ENCODE measurements around the gene DPYSL5. TPM values are rescaled to one million over a fixed set of nuclear protein-coding genes. Genes with fewer than 3 reads are reported as not detected.

DPYSL5 gene
- total RNA-seq, 2 donors from 2014 or later = not detected

DNA sequence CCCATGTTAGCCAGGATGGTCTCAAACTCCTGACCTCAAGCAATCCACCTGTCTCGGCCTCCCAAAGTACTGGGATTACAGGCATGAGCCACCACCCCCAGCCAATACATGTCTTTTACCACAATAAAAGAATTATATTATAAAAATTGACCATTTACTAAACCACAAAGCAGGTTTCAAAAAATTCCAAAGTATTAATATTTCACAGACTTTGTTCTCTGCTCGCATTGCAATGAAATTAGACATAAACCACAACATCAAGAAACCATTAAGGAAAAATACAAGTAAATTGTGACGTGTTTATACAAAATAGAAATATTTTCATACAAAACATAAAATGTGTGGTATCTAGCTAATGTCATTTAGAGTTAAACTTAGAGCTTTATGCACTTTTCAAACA, 109.1 kb downstream of the DPYSL5 start:
- no peaks in the 10 kb centered on the region for H3K36me3 ChIP-seq
- ATAC-seq (ENCODE audit: insufficient number of reproducible peaks, low FRiP score, low read depth) (no peak), DNase-seq (ENCODE audit: low spot score) (no peak)
- H3K4me3 ChIP-seq = no peak overlapping the region
- no peaks in the 10 kb centered on the region for H3K4me1 ChIP-seq (ENCODE audit: control insufficient read depth in 1 of 2, low read depth in 2 of 2)
- TF ChIP-seq, protein P1, sequence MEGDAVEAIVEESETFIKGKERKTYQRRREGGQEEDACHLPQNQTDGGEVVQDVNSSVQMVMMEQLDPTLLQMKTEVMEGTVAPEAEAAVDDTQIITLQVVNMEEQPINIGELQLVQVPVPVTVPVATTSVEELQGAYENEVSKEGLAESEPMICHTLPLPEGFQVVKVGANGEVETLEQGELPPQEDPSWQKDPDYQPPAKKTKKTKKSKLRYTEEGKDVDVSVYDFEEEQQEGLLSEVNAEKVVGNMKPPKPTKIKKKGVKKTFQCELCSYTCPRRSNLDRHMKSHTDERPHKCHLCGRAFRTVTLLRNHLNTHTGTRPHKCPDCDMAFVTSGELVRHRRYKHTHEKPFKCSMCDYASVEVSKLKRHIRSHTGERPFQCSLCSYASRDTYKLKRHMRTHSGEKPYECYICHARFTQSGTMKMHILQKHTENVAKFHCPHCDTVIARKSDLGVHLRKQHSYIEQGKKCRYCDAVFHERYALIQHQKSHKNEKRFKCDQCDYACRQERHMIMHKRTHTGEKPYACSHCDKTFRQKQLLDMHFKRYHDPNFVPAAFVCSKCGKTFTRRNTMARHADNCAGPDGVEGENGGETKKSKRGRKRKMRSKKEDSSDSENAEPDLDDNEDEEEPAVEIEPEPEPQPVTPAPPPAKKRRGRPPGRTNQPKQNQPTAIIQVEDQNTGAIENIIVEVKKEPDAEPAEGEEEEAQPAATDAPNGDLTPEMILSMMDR (IDR thresholded peaks at IDR 0.05) = no peak
- no peaks in the 10 kb centered on the region for H3K9me3 ChIP-seq
- H3K27ac ChIP-seq = no peak overlapping the region
- no peaks in the 10 kb centered on the region for H3K27me3 ChIP-seq (replicated peaks; ENCODE audit: insufficient read depth)

DNA sequence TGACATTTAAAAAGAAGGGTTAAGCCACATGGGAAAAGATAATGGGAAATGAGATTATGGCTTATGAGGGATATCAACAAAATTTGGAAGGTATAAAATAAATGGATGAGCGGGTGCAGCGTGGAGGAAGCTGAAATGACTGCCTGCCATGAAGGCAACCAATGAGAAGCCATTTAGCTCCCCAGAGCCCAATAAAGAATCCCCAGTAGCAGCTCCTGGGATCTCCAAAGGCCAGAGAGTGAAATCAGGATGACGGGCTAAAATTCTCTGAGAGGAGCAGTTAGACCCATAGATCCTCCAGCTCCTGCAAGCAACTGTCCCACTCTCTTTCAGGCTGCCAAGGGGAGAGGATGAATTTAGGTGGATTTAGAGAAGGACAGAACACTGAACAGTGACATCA, 109.6 kb downstream of the DPYSL5 start:
- H3K4me3 ChIP-seq = no peak overlapping the region
- no peaks in the 10 kb centered on the region for H3K27me3 ChIP-seq (replicated peaks; ENCODE audit: insufficient read depth)
- H3K36me3 ChIP-seq = no peaks in the 10 kb centered on the region
- DNase-seq (ENCODE audit: low spot score) = no peak
- H3K4me1 ChIP-seq (ENCODE audit: control insufficient read depth in 1 of 2, low read depth in 2 of 2) = no peaks in the 10 kb centered on the region
- no peak overlapping the region for H3K27ac ChIP-seq
- H3K9me3 ChIP-seq = no peaks in the 10 kb centered on the region
- TF ChIP-seq, protein P1 (IDR thresholded peaks at IDR 0.05) = no peak
- no peak for ATAC-seq (ENCODE audit: insufficient number of reproducible peaks, low FRiP score, low read depth)

GRCh38 chr2:26959331-26959730, 111.4 kb downstream of the DPYSL5 start:
- peaks cover 5% of the 10 kb centered on the region for H3K27me3 ChIP-seq (replicated peaks; ENCODE audit: insufficient read depth)

GRCh38 chr2:26964446-26965130, 116.7 kb downstream of the DPYSL5 start:
- H3K27ac ChIP-seq = no peak overlapping the region
- H3K27me3 ChIP-seq (replicated peaks; ENCODE audit: insufficient read depth) = peaks cover 5% of the 10 kb centered on the region
- H3K4me3 ChIP-seq = no peak overlapping the region
- H3K9me3 ChIP-seq = no peaks in the 10 kb centered on the region
- TF ChIP-seq, protein P1 (IDR thresholded peaks at IDR 0.05) = no peak
- H3K36me3 ChIP-seq = no peaks in the 10 kb centered on the region
- H3K4me1 ChIP-seq (ENCODE audit: control insufficient read depth in 1 of 2, low read depth in 2 of 2) = peaks cover 0 to under 1% of the 10 kb centered on the region in 2 donors
- DNase-seq (ENCODE audit: low spot score) (no peak), ATAC-seq (ENCODE audit: insufficient number of reproducible peaks, low FRiP score, low read depth) (no peak)

More at GRCh38 chr2:26959331-26959730, 111.4 kb downstream of the DPYSL5 start:
- H3K9me3 ChIP-seq = no peaks in the 10 kb centered on the region
- no peak overlapping the region for H3K27ac ChIP-seq
- TF ChIP-seq, protein P1 (IDR thresholded peaks at IDR 0.05) = no peak
- ATAC-seq (ENCODE audit: insufficient number of reproducible peaks, low FRiP score, low read depth) = no peak
- DNase-seq (ENCODE audit: low spot score) = no peak
- no peak overlapping the region for H3K4me3 ChIP-seq
- H3K4me1 ChIP-seq (ENCODE audit: control insufficient read depth in 1 of 2, low read depth in 2 of 2) = no peaks in the 10 kb centered on the region
- no peaks in the 10 kb centered on the region for H3K36me3 ChIP-seq

GRCh38 chr2:26968001-26968400, 120.1 kb downstream of the DPYSL5 start:
- H3K27ac ChIP-seq = no peak overlapping the region
- DNase-seq (ENCODE audit: low spot score) (no peak), ATAC-seq (ENCODE audit: insufficient number of reproducible peaks, low FRiP score, low read depth) (no peak)
- TF ChIP-seq, protein P1 (IDR thresholded peaks at IDR 0.05) = no peak
- no peak overlapping the region for H3K4me3 ChIP-seq
- no peaks in the 10 kb centered on the region for H3K36me3 ChIP-seq
- H3K27me3 ChIP-seq (replicated peaks; ENCODE audit: insufficient read depth) = peaks cover 2% of the 10 kb centered on the region
- no peaks in the 10 kb centered on the region for H3K9me3 ChIP-seq
- H3K4me1 ChIP-seq (ENCODE audit: control insufficient read depth in 1 of 2, low read depth in 2 of 2) = peaks cover 0 to 23% of the 10 kb centered on the region in 2 donors

Measured in thoracic aorta (tissue), 2 donors.